Fibroblast of villous mesenchyme (primary cell): ENCODE data around the gene BECN2. TPM values are rescaled to one million over a fixed set of nuclear protein-coding genes. Genes with fewer than 3 reads are reported as not detected.

Experiments used
- DNase-seq: peaks from one replicate; pipeline ENCODE4 v3.0.0-alpha.2; 2010; ENCODE audit warnings: low read depth
- H3K4me3 ChIP-seq: 2 replicates; pipeline ENCODE4 v1.5.1; 2011; ENCODE audit warnings: low read depth, mild to moderate bottlenecking, low read length
- total RNA-seq: library from RNA; depleted of rRNA; stranded (reverse); fragments of >200 nt; gene quantifications from 2 replicates; pipeline ENCODE4 v1.2.3, GENCODE V29; 2012
- TF ChIP-seq, protein P1 (sequence below): IDR thresholded peaks from 2 replicates; pipeline ENCODE4 v1.5.1; 2012; ENCODE audit warnings: low read depth, mild to moderate bottlenecking, low read length; ENCODE audit not compliant: insufficient read depth

Gene BECN2, protein sequence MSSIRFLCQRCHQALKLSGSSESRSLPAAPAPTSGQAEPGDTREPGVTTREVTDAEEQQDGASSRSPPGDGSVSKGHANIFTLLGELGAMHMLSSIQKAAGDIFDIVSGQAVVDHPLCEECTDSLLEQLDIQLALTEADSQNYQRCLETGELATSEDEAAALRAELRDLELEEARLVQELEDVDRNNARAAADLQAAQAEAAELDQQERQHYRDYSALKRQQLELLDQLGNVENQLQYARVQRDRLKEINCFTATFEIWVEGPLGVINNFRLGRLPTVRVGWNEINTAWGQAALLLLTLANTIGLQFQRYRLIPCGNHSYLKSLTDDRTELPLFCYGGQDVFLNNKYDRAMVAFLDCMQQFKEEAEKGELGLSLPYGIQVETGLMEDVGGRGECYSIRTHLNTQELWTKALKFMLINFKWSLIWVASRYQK
- not detected in 2 replicates for total RNA-seq

DNA sequence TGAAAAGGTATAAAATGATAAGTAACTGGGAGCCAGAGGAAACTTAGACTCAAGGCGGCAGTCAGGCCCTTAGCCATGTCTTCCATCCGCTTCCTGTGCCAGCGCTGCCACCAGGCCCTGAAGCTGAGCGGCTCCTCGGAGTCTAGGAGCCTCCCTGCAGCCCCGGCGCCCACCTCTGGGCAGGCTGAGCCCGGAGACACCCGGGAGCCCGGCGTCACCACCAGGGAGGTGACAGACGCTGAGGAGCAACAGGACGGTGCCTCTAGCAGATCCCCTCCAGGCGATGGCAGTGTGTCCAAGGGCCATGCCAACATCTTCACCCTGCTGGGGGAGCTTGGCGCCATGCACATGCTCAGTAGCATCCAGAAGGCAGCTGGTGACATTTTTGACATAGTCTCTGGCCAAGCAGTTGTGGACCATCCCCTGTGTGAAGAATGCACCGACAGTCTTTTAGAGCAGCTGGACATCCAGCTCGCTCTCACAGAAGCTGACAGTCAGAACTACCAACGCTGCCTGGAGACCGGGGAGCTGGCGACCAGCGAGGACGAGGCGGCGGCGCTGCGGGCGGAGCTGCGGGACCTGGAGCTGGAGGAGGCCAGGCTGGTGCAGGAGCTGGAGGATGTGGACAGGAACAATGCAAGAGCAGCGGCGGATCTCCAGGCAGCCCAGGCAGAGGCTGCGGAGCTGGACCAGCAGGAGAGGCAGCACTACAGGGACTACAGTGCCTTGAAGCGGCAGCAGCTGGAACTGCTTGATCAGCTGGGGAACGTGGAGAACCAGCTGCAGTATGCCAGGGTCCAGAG is at the start of gene BECN2:
TSS of gene BECN2 (plus strand) at position 76 of the 803 bp plus-strand sequence. CDS start at position 76, 0 bp downstream.
- no peak within 1 kb of the TSS for H3K4me3 ChIP-seq
- peak; percentile 11 for DNase-seq
- TF ChIP-seq, protein P1, sequence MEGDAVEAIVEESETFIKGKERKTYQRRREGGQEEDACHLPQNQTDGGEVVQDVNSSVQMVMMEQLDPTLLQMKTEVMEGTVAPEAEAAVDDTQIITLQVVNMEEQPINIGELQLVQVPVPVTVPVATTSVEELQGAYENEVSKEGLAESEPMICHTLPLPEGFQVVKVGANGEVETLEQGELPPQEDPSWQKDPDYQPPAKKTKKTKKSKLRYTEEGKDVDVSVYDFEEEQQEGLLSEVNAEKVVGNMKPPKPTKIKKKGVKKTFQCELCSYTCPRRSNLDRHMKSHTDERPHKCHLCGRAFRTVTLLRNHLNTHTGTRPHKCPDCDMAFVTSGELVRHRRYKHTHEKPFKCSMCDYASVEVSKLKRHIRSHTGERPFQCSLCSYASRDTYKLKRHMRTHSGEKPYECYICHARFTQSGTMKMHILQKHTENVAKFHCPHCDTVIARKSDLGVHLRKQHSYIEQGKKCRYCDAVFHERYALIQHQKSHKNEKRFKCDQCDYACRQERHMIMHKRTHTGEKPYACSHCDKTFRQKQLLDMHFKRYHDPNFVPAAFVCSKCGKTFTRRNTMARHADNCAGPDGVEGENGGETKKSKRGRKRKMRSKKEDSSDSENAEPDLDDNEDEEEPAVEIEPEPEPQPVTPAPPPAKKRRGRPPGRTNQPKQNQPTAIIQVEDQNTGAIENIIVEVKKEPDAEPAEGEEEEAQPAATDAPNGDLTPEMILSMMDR: peak; percentile 31

DNA sequence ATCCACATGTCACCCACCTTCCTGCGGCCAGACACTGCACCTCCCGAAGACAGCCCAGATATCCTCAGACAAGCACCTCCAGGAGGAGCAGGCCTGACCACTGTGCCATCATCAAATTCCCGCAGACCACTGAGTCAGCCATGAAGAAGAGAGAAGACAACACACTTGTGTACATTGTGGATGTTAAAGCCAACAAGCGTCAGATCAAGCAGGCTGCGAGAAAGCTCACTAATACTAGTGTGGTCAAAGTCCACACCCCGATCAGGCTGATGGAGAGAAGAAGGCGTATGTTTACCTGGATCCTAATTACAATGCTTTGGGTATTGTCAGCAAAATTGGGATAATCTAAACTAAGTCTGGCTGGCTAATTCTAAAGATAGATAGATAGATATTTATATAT is 41.4 kb upstream of the BECN2 start:
- DNase-seq: no peak
- H3K4me3 ChIP-seq: no peak overlapping the region
- TF ChIP-seq, protein P1: no peak

DNA sequence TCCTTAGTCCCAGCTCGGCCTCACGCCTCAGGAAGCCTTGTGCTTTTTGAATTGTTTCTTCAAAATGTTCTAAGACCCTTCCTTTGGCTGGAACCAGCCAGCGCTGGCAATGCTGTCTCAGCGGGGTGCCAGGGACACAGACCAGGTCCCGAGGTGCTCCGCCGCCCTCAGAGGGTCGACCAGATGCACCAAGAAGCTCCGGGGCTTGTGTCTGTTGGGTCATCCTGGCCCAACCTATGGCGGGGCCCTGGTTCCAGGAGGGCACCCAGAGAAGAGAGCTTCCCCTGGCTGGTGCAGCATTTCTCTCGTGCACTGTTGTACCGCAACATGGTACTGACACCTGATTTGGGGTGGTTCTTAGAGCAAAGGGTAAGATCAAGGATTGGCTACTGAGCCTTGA is 40.1 kb upstream of the BECN2 start:
- TF ChIP-seq, protein P1: no peak
- no peak overlapping the region for H3K4me3 ChIP-seq
- no peak for DNase-seq

DNA sequence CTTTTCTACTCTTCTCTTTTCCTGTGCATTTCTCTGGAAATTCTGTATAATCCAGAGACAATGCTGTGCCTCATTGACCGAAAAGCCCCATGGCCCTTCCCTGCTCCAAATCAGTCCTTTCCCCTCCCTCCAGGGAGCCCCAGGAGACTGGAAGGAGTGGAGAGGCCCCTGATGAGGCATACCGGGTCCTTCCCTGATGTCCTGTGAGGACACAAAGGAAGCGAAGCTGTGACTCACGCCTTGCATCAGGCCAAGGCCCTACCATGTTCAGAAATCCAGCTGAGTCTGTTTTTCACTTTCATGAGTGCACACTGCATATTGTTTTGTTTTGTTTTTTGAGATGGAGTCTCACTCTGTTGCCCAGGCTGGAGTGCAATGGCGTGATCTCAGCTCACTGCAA is 38.7 kb upstream of the BECN2 start:
- DNase-seq: peak; percentile 55
- TF ChIP-seq, protein P1: no peak
- H3K4me3 ChIP-seq: no peak overlapping the region

DNA sequence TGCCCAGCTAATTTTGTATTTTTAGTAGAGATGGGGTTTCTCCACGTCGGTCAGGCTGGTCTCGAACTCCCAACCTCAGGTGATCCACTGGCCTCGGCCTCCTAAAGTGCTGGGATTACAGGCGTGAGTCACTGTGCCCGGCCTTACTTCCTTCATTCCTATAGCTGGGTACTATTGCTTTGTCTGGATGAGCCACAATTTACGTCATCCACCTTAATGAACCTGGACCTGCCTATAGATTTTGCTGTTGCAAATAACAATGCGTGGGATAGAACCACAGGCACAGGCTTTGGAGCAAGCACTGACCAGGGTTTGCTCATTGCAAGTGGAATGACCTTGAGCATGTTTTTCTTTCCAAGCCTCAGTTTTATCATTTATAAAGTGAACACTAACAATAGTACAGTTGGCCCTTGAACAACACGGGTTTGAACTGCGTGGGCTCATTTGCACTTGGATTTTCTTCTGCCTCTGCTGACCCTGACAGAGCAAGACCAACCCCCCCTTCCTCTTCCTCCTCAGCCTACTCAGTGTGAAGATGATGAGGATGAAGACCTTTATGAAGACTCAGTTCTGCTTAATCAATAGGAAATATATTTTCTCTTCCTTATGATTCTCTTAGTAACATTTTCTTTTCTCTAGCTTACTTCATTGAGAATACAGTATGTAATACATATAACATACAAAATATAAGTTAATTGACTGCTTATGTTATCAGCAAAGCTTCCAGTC is 33.3 kb upstream of the BECN2 start:
- TF ChIP-seq, protein P1: no peak
- DNase-seq: no peak
- no peak overlapping the region for H3K4me3 ChIP-seq

DNA sequence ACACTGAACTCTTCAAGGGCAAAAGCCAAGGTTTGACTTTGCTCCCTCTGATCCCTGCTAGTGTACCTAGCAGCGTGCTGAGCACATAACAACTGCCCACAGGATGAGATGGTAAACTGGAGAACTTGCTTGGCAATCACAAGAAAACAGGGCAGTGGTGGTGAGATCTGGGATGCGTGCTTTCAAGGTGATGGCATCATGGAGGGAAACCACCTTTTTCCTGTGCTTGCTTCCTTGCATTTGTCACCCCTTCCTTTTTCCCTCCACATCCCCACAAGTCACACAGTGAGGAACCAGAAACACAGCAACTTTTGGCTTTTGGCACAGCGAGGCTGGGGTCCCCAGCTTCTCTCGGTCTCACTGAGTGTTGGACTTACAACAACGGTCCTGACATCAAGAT is 31.4 kb upstream of the BECN2 start:
- TF ChIP-seq, protein P1: no peak
- DNase-seq: no peak
- H3K4me3 ChIP-seq: no peak overlapping the region
